Measurements from ENCODE around the gene N4BP2.

DNA sequence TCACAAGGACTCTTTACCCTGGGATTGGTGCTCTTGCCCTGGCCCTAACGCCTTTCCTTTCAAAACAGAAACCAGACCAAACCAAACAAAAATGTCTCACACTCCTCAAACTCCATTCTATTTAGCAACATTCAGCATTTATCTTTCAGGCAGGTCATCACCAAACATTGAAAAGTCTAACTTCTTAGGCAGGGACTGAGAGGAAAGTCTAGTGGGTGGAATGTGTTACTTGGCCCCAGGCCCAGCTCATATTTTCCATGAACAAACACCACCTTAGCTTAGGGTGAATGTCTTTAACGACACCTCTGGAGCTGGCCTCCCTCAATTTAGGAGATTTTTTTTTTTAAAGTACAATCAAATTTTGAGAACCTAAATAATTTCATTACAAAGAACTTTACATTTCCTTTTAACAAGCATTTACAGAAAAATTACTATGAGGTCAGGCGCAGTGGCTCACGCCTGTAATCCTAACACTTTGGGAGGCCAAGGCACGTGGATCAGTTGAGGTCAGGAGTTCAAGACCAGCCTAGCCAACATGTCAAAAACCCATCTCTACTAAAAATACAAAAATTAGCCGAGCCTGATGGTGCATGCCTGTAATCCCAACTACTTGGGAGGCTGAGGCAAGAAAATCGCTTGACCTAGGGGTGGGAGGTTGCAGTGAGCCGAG, 10.2 kb upstream of the N4BP2 start:
- no peak for TF ChIP-seq CTCF (IDR thresholded peaks at IDR 0.05; ENCODE audit: poor library complexity)
- TF ChIP-seq EZH2 (IDR thresholded peaks at IDR 0.05; ENCODE audit: borderline replicate concordance): no peak
- TF ChIP-seq EZH2phosphoT487 (IDR thresholded peaks at IDR 0.05; ENCODE audit: low read depth, severe bottlenecking, unreplicated experiment): no peak

Measured in hepatocyte (in vitro differentiated cells).